Activated effector memory CD4-positive, alpha-beta T cell treated with anti-CD3 and anti-CD28 coated beads, Interleukin-2, amount 50 U/mL, for 16 hours (primary cell): ENCODE results near the gene CLPTM1.

ENCODE experiments used
- DNase-seq: peaks from one replicate; pipeline ENCODE4 v3.0.0-alpha.2; 2020

CLPTM1 gene

DNA sequence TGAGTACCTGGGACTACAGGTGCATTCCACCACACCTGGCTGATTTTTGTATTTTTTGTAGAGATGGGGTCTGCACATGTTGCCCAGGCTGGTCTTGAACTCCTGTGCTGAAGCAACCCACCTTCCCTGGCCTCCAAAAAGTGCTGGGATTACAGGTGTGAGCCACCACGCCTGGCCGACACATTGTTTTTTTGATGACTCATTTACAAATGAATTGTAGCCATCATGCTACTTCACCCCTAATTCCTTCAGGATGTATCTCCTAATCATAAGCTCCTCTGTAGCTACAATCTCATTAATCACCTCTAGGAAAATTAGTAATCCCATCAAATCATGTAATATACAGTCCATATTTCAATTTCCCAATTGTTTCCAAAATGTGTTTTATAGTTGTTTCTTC, 64.0 kb downstream of the CLPTM1 start:
- no peak for DNase-seq

DNA sequence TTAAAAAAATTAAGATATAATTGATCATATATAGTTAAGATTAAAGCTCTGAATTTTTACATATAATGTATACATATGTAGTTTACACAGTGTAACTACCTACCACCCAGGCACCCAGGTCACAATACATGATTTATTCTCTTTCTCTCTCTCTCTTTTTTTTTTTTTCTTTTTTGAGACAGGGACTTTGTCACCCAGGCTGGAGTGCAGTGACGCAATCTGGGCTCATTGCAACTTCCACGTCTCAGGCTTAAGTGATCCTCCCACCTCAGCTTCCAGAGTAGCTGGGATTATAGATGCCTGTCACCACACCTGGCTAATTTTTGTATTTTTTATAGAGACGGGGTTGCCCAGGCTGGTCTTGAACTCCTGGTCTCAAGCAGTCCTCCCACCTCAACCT, 64.9 kb downstream of the CLPTM1 start:
- DNase-seq, result no peak

DNA sequence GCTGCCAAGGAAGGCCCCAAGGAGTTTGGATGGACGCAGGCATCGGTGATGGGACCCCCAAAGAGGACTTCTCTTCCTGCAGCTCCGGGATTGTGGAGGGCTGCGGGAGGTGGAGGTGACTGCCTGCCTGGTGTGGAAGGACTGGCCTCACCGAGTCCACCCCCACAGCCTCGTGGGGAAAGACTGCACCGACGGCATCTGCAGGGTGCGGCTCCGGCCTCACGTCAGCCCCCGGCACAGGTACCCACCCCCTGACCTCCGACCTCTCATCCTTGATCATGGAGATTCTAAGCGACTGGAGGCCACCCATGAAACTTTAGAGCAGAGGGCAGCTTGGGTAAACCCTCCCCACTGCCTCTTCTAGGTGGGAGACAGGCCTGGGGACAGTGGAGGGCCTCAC, 66.8 kb downstream of the CLPTM1 start:
- DNase-seq, result no peak

DNA sequence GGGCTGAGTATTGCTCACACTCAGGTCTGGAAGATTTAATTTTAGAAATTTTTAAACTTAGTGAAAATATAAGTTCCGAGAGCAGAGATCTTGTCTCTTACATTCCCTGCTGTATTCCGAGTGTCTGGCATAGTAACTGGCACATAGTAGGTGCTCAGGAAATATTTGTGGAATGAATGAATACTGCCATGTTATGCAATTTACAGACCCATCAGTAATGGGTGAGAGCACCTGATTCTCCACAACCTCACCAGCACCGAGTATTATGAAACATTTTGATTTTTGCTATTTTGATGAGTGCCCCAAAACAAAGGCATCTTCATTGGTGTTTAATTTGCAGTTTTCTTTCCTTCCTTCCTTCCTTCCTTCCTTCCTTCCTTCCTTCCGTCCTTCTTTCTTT, 67.9 kb downstream of the CLPTM1 start:
- DNase-seq, result no peak

DNA sequence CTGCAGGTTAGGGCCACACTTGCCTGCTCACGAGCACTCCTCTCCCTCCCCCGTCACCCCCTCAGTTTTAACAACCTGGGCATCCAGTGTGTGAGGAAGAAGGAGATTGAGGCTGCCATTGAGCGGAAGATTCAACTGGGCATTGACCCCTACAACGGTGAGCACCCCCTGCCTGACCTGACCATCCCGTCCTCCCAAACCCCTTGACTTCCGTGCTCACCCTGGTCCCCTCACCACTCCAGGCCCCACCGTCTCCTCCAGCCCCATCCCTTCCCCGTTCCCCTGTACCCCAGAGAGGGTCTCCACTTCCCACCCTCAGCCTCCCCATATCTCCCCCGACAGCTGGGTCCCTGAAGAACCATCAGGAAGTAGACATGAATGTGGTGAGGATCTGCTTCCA, 70.1 kb downstream of the CLPTM1 start:
- DNase-seq, result no peak

DNA sequence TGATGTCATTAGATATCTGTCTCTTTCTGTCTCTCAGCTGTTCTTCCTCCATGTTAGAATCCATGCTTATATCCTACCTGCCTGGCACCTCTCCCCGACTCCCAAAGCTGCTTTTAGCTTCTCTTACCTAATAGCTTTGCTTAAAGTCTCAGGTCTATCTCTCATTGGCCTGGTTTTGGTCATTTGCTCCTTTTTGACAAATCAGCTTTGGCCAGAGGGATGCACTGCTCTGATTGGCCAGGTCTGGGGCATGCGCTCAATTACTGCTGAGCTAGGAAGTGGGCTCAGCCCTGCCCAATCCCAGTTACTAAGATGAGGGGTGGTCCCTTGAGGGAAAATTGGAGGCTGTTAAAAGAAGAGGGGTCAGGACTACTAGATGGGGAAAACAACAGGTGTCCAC, 72.2 kb downstream of the CLPTM1 start:
- DNase-seq, result no peak

DNA sequence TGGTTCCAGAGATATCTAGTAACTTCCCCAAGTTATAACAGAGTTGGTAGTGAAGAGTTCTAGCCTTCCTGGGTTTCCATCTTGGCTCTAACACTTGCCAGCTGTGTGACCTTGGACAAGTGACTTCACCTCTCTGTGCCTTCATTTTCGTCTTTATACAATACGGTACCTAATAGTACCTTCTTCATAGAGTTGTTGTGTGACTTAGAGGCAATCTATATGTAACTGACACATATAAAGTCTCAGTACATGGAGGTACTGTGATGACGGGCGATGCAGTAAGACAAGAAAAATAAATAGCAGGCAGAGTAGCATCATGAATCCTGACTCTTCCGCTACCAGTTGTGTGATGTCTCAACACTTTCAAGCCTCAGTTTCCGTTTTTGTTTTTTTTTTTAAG, 75.6 kb downstream of the CLPTM1 start:
- DNase-seq, result no peak

DNA sequence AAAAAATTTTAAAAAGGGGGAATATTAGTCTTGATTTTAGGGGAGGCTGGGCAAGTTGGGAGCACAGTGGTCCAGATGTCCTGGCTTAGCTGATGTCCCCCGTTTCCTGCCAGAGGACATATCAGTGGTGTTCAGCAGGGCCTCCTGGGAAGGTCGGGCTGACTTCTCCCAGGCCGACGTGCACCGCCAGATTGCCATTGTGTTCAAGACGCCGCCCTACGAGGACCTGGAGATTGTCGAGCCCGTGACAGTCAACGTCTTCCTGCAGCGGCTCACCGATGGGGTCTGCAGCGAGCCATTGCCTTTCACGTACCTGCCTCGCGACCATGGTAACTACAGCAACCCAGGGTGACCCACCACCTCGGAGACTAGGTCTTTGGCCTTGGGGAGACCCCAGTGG, 77.2 kb downstream of the CLPTM1 start:
- no peak for DNase-seq

DNA sequence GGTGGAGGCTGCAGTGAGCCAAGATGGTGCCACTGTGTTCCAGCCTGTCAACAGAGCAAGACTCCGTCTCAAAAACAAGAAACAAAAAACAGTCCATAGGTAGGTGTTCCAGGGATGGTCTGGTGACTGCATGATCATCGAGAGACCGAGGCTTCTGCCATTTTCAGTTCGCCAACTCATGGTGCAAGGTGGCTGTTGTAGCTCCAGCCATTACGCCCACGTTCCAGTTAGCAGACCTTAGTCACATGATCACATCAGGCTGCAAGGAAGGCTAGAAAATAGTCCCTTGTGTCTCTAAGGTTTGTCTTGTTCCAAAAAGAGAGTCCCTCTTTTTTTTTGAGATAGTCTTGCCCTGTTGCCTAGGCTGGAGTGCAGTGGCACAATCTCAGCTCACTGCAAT, 80.6 kb downstream of the CLPTM1 start:
- DNase-seq, result no peak

DNA sequence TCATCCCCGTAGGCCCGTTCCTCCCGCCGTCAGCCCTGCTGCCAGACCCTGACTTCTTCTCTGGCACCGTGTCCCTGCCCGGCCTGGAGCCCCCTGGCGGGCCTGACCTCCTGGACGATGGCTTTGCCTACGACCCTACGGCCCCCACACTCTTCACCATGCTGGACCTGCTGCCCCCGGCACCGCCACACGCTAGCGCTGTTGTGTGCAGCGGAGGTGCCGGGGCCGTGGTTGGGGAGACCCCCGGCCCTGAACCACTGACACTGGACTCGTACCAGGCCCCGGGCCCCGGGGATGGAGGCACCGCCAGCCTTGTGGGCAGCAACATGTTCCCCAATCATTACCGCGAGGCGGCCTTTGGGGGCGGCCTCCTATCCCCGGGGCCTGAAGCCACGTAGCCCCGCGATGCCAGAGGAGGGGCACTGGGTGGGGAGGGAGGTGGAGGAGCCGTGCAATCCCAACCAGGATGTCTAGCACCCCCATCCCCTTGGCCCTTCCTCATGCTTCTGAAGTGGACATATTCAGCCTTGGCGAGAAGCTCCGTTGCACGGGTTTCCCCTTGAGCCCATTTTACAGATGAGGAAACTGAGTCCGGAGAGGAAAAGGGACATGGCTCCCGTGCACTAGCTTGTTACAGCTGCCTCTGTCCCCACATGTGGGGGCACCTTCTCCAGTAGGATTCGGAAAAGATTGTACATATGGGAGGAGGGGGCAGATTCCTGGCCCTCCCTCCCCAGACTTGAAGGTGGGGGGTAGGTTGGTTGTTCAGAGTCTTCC, 82.4 kb downstream of the CLPTM1 start:
- no peak for DNase-seq

DNA sequence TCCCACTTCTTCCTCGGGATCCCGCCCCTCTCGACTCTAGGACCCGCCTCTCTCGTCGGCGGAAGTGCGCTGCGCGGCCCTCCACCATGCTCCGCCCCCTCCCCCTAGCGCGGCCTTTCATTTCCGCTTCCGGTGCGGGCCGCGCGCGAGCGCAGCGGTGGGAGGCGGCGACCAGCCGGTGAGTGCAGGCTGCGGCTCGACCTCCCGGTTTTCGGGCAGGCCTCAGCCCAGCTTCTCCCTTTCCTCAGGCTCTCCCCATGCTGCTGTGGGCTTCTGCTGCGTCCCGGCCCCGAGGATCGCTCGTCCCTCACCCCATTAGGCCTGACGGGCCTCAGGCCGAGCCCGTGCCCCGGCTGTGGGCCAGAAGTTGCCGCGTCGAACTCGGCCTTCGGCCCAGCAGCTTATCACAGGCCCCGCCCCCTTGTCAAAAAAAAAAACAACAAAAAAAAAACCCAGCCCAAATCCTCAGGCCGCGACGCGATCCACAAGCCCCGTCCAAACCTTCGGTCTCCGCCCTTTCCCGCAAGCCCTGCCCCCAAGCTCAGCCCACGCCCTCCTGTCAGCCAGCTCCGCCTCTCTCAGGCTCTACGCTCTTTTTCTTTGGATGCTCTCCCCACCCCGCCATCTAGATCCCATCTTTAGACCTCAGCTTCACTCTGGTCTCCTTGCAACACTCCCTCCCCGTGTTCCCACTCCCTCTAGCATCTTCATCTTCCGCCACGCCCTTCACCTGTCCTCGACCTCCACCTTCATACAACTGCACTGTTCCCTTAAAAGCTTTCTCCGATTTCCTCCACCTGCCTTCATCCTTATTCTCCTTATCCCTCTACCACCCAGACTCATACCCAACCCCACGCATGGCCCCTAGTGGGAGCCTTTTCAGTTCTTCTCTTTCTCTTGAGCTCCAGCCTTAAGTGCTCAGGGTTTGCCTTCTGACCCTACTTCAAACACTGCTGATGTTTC, 84.0 kb downstream of the CLPTM1 start, which contains the start of gene CLASRP:
TSS of gene CLASRP (plus strand) at position 115 of the 963 bp plus-strand sequence. CDS start 1,168 bp downstream, outside the sequence.
- DNase-seq, result peak; percentile 96

DNA sequence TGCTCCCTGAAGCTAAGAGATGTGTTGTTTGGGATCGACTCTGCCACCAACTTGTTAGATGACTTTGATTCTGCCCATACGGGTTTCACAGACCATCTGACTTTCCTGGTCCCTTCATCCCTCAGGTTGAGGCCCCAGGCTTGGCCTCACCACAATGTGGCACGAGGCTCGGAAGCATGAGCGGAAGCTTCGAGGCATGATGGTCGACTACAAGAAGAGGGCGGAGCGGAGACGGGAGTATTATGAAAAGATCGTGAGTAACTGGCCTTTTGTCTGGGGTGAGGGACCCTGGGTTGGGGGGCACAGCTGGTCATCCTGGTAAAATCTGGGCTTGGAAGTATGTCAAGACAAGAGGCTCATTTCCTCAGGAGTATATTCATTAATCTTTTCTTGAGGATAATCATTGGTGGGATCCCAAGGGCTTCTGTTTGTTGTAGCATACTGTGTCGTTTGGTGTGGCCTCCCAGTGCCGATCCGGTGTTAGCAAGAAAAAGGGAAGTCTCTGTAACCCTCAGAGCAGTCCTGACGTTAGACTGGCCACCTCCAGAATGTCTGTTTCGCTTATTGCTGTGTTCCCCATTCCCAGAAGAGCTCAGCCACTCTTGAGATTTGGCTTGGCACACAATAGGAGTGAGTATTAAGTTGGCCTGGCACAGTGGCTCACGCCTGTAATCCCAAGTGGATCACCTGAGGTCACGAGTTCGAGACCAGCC, 85.0 kb downstream of the CLPTM1 start:
- no peak for DNase-seq

DNA sequence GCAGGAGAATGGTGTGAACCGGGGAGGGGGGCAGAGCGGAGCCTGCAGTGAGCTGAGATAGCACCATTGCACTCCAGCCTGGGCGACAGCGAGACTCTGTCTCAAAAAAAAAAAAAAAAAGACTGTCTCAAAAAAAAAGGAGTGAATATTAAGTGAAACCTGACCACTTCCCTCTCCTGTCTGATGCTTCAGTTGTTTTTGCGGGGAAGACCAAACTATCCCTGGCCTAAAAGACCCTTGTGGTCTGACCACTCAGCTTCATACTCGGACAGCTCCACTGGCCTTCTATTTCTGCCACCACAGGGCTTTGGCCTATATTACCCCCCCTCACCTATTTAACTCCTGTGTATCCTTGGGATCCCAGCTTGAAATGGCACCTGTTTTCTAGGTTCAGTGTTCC, 85.9 kb downstream of the CLPTM1 start:
- DNase-seq, result no peak
